Measurements from ENCODE around the gene PER2.
"Not testable (repeated sequence)": the region's sequence is repeated elsewhere in the genome, so short reads cannot be mapped to it uniquely, and the experiment has no call there.

- TF ChIP-seq YY1 (IDR thresholded peaks at IDR 0.05; ENCODE audit: insufficient read depth, insufficient read length); ZNF274 (IDR thresholded peaks at IDR 0.05; ENCODE audit: low read depth, low read length): not testable (repeated sequence)
Measured at GRCh38 chr2:238271686-238272085, 16.7 kb downstream of the PER2 start.
